Uterus (tissue), 4 donors: ENCODE measurements around the gene NELL1. TPM values are rescaled to one million over a fixed set of nuclear protein-coding genes. Genes with fewer than 3 reads are reported as not detected.

Source experiments
- DNase-seq, 2 donors: peaks; one replicate each; pipeline ENCODE4 v3.0.0-alpha.2; 2019 to 2020
- H3K27ac ChIP-seq, 2 donors: fragments of 200-600 bp; sonication (generic); 1 replicate in 1 of 2; 2 replicates in 1 of 2; pipeline ENCODE4 v1.5.1; 2016 to 2018
- H3K27me3 ChIP-seq, 2 donors: fragments of 200-600 bp; sonication (generic); one replicate each; pipeline ENCODE4 v1.5.1; 2018 to 2019; ENCODE audit warnings: control low read depth in 1 of 2
- H3K36me3 ChIP-seq, 2 donors: fragments of 200-600 bp; sonication (generic); one replicate each; pipeline ENCODE4 v1.5.1; 2019; ENCODE audit warnings: control low read depth in 1 of 2
- H3K4me1 ChIP-seq, 2 donors: fragments of 200-600 bp; sonication (generic); one replicate each; pipeline ENCODE4 v1.5.1; 2018 to 2019; ENCODE audit warnings: control low read depth in 1 of 2
- H3K4me3 ChIP-seq, 2 donors: fragments of 200-600 bp; sonication (generic); 1 replicate in 1 of 2; 2 replicates in 1 of 2; pipeline ENCODE4 v1.5.1; 2018 to 2019; ENCODE audit warnings: mild to moderate bottlenecking in 1 of 2
- H3K9me3 ChIP-seq, 2 donors: fragments of 200-600 bp; sonication (generic); one replicate each; pipeline ENCODE4 v1.5.1; 2019; ENCODE audit warnings: control low read depth in 1 of 2
- POLR2A ChIP-seq, 2 donors: fragments of 450-650 bp; IDR thresholded peaks; one replicate each; pipeline ENCODE4 v1.6.1; 2016; ENCODE audit warnings: antibody characterized with exemption in 2 of 2, mild to moderate bottlenecking in 1 of 2, moderate library complexity in 1 of 2
- intact Hi-C: fragments of 100-400 bp; cut with DNase I; formaldehyde crosslinking; loops from one replicate; pipeline ENCODE4 v1.15.1; 2023; ENCODE audit warnings: low total_unique reads
- total RNA-seq, 4 donors: library from RNA; depleted of rRNA in 3 of 4; stranded (reverse); fragments of >200 nt in 3 of 4; gene quantifications; one replicate each; pipeline versions ENCODE4 v1.1.0 to v1.2.4, GENCODE V29; 2014 to 2023
- TF ChIP-seq, protein P1 (sequence below), 4 experiments: fragments of 200-600 bp in 2 of 4; fragments of 450-650 bp in 2 of 4; sonication (generic) in 2 of 4; IDR thresholded peaks; one replicate each; pipeline ENCODE4 v1.5.1; 2016 to 2019; ENCODE audit warnings: antibody characterized with exemption in 4 of 4, mild to moderate bottlenecking in 2 of 4, moderate library complexity in 1 of 4
- donor health status: DM: yes; HTN: yes; CAD: no.

The NELL1 gene
- total RNA-seq, 4 donors from 2014 or later: 0.34 to 25.1 TPM; not detected in 2

DNA sequence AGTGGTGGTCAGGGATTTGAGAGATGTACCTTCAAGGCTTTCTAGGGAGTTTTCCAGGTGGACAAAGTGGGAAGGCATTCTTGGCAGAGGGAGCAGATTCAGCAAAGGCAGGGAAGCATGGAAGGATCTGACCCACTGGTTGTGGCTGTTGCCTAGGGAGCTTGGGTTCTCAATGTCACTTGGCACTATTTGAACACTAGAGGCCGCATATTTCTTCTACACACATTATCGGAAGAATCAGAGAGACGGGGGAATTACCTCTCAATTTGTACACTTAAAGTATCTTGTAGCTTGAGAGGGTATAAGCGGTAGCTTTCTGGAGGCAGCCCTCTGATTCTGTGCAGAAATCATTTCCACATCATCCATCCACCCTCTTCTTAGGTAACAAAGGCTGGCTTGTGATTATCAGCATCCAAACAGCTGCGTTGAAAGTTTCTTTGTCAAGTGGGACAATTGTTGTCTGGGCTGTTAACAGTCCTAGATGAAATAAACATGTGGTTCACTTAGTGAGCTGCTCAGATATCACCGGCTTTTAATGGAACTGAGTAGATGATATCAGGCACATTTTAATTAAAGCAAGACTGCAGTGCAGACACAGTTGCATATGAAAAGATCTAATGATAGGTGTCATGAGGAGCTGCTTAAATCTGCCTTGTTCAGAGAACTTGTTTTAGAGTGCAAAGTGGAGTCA lies 2.6 kb downstream of the NELL1 start:
- intact Hi-C loops: no loop called here
- no peaks in the 10 kb centered on the region for H3K4me1 ChIP-seq
- no peak for DNase-seq
- no peak overlapping the region for H3K4me3 ChIP-seq
- H3K27ac ChIP-seq: no peak overlapping the region
- no peaks in the 10 kb centered on the region for H3K9me3 ChIP-seq
- no peaks in the 10 kb centered on the region for H3K36me3 ChIP-seq
- peaks cover 0 to 10% of the 10 kb centered on the region in 2 donors for H3K27me3 ChIP-seq
- TF ChIP-seq, protein P1, sequence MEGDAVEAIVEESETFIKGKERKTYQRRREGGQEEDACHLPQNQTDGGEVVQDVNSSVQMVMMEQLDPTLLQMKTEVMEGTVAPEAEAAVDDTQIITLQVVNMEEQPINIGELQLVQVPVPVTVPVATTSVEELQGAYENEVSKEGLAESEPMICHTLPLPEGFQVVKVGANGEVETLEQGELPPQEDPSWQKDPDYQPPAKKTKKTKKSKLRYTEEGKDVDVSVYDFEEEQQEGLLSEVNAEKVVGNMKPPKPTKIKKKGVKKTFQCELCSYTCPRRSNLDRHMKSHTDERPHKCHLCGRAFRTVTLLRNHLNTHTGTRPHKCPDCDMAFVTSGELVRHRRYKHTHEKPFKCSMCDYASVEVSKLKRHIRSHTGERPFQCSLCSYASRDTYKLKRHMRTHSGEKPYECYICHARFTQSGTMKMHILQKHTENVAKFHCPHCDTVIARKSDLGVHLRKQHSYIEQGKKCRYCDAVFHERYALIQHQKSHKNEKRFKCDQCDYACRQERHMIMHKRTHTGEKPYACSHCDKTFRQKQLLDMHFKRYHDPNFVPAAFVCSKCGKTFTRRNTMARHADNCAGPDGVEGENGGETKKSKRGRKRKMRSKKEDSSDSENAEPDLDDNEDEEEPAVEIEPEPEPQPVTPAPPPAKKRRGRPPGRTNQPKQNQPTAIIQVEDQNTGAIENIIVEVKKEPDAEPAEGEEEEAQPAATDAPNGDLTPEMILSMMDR (IDR thresholded peaks at IDR 0.05): no peak
- TF ChIP-seq POLR2A (IDR thresholded peaks at IDR 0.05): no peak

DNA sequence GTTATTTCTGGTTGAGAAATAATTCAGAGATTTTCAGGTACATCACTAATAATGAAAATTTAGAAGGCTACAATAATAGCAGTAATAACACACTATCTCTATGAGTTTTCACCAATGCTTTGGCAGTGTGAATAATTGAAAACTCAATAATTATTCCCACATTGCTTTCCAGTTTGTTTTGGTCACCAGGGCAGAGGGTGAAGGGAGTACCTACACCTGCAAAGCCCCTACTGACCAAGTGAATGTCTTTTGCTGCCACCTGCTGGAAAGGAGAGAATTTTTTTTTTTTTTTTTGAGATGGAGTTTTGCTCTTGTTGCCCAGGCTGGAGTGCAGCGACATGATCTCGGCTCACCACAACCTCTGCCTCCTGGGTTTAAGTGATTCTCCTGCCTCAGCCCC lies 3.2 kb downstream of the NELL1 start:
- Histone ChIP-seq H3K27ac (no peak overlapping the region), H3K36me3 (no peaks in the 10 kb centered on the region), H3K27me3 (peaks cover 0 to 10% of the 10 kb centered on the region in 2 donors), H3K4me1 (no peaks in the 10 kb centered on the region), H3K9me3 (no peaks in the 10 kb centered on the region), H3K4me3 (no peak overlapping the region)
- no peak for TF ChIP-seq POLR2A (IDR thresholded peaks at IDR 0.05)
- TF ChIP-seq, protein P1 (IDR thresholded peaks at IDR 0.05): no peak
- DNase-seq: no peak
- intact Hi-C loops: no loop called here

DNA sequence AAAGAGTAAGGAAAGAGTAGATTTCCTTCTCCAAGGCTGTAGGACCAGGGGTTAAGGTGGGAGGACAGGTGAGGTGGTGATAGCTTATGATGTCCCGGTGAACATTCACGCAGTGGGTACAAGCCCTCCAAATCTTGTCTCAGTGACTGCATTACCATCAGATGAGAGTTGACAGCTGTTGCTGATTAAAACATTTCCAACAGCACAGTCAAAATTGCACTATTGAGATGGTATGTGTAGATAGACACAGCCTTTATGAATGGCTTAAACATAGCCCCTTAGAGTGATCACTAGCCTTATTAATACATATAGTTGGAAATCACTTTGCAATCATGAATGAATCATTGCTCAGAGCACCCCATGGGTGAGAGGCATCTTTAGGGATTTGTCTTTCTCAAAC lies 7.3 kb downstream of the NELL1 start:
- H3K9me3 ChIP-seq: no peaks in the 10 kb centered on the region
- DNase-seq: no peak
- TF ChIP-seq, protein P1 (IDR thresholded peaks at IDR 0.05): no peak
- no peak for TF ChIP-seq POLR2A (IDR thresholded peaks at IDR 0.05)
- no peak overlapping the region for H3K27ac ChIP-seq
- no peaks in the 10 kb centered on the region for H3K4me1 ChIP-seq
- no peaks in the 10 kb centered on the region for H3K36me3 ChIP-seq
- H3K27me3 ChIP-seq: no peaks in the 10 kb centered on the region
- H3K4me3 ChIP-seq: no peak overlapping the region
- intact Hi-C loops: no loop called here

DNA sequence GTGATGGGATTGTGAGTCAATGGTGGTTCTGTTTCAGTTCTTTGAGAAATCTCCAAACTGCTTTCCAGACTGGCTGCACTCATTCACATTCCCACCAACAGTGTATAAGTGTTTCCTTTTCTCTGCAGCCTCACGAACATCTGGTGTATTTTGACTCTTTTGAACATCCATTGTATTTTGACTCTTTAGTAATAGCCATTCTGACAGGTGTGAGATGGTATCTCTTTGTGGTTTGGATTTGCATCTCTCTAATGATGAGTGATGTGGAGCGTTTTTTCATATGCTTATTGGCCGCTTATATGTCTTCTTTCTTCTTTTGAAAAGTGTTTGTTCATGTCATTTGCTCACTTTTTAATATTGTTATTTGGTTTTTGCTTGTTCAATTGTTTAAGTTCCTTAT lies 19.4 kb downstream of the NELL1 start:
- intact Hi-C loops: no loop called here
- H3K4me1 ChIP-seq: no peaks in the 10 kb centered on the region
- no peaks in the 10 kb centered on the region for H3K9me3 ChIP-seq
- no peaks in the 10 kb centered on the region for H3K36me3 ChIP-seq
- no peaks in the 10 kb centered on the region for H3K27me3 ChIP-seq
- DNase-seq: no peak
- no peak overlapping the region for H3K4me3 ChIP-seq
- no peak for TF ChIP-seq POLR2A (IDR thresholded peaks at IDR 0.05)
- TF ChIP-seq, protein P1 (IDR thresholded peaks at IDR 0.05): no peak
- H3K27ac ChIP-seq: no peak overlapping the region

DNA sequence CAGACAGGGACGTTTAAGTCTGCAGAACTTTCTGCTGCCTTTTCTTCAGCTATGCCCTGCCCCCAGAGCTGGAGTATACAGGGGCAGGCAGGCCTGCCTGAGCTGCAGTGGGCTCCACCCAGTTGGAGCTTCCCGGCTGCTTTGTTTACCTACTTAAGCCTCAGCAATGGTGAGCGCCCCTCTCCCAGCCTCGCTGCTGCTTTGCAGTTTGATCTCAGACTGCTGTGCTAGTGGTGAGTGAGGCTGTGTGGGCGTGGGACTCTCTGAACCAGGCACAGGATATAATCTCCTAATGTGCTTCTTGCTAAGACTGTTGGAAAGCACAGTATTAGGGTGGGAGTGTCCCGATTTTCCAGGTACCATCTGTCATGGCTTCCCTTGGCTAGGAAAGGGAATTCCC lies 38.5 kb downstream of the NELL1 start:
- Histone ChIP-seq H3K4me3 (no peak overlapping the region), H3K27me3 (no peaks in the 10 kb centered on the region), H3K9me3 (no peaks in the 10 kb centered on the region), H3K4me1 (no peaks in the 10 kb centered on the region), H3K36me3 (no peaks in the 10 kb centered on the region), H3K27ac (no peak overlapping the region)
- intact Hi-C loops: no loop called here
- no peak for DNase-seq
- TF ChIP-seq, protein P1 (IDR thresholded peaks at IDR 0.05): no peak
- no peak for TF ChIP-seq POLR2A (IDR thresholded peaks at IDR 0.05)
